Measurements from ENCODE around the gene TANK. TPM values are rescaled to one million over a fixed set of nuclear protein-coding genes. Genes with fewer than 3 reads are reported as not detected.

The TANK gene
- total and polyA plus RNA-seq, 2 donors (not counting 3 experiments of a cell fraction or from before 2014, with no cell fraction given) = 33.3 to 83.2 TPM

DNA sequence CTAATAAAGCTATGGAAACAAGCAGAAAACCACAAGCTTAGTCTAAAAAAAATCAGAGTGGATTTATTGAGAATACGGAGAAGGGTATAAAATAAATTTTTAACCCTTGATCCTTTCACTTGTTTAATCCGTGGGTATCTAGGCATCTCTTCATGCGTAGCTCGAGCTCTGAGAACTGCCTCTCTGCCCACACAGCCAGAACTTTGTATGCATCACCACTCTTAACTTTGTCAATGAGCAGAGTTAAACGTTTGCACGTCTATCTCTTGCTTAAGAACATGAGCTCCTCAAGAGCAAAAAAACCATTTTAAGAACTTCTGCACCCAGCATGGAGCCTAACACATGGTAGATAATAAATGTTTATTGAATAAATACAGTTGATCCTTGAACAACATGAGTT, 26.9 kb upstream of the TANK start:
- Histone ChIP-seq H3K9ac (replicated peaks; ENCODE audit: extremely low read depth, insufficient read depth, low read length) (no peak overlapping the region), H3K4me2 (ENCODE audit: insufficient read depth, low read length) (no peak overlapping the region), H3K4me3 (replicated peaks in 1 of 3; ENCODE audit: insufficient read depth in 1 of 3, low read depth in 1 of 3, low read length in 3 of 3) (no peak overlapping the region), H3K79me2 (ENCODE audit: control insufficient read depth, insufficient read depth, low read length) (no peaks in the 10 kb centered on the region), H3K9me1 (replicated peaks; ENCODE audit: control insufficient read depth, extremely low read depth, insufficient read depth, low read length) (no peaks in the 10 kb centered on the region), H3K9me3 (replicated peaks; ENCODE audit: control insufficient read depth, insufficient read depth, low read length) (no peaks in the 10 kb centered on the region), H3K27ac (ENCODE audit: insufficient read depth, low read depth, low read length) (no peak overlapping the region), H3K27me3 (ENCODE audit: control insufficient read depth in 2 of 2, insufficient read depth in 2 of 2, low read length in 2 of 2) (no peaks in the 10 kb centered on the region), H3K4me1 (ENCODE audit: control insufficient read depth, extremely low read depth, insufficient read depth, low read length) (peaks cover 60% of the 10 kb centered on the region), H2AFZ (ENCODE audit: low read depth, low read length) (no peak overlapping the region), H3K36me3 (ENCODE audit: control insufficient read depth in 2 of 2, extremely low read depth in 1 of 2, insufficient read depth in 2 of 2, low read length in 2 of 2) (no peaks in the 10 kb centered on the region), H4K20me1 (replicated peaks; ENCODE audit: control insufficient read depth, extremely low read depth, insufficient read depth, low read length) (no peaks in the 10 kb centered on the region)
- dilution Hi-C loops (cut with MboI; ENCODE audit: extremely low pct_ligation_motif_present, low sequenced_read_pairs) = no loop called here
- no peak for TF ChIP-seq GATA2 (IDR thresholded peaks at IDR 0.05; ENCODE audit: insufficient read depth, insufficient read length, low read depth, low read length)
- TF ChIP-seq MYC (IDR thresholded peaks at IDR 0.05; ENCODE audit: low read depth, low read length) = no peak
- TF ChIP-seq POLR2AphosphoS5 (IDR thresholded peaks at IDR 0.05; ENCODE audit: insufficient read depth, low read depth, low read length) = no peak
- TF ChIP-seq FOS (IDR thresholded peaks at IDR 0.05; ENCODE audit: borderline replicate concordance, insufficient read depth, low read length) = no peak
- no peak for TF ChIP-seq EZH2 (IDR thresholded peaks at IDR 0.05; ENCODE audit: borderline replicate concordance, low read depth, low read length, severe bottlenecking)
- TF ChIP-seq, protein P1, sequence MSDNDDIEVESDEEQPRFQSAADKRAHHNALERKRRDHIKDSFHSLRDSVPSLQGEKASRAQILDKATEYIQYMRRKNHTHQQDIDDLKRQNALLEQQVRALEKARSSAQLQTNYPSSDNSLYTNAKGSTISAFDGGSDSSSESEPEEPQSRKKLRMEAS (IDR thresholded peaks at IDR 0.05; ENCODE audit: insufficient read depth, insufficient read length) = no peak
- no peak for TF ChIP-seq JUN (IDR thresholded peaks at IDR 0.05; ENCODE audit: borderline replicate concordance, insufficient read depth, insufficient read length, low read depth)
- TF ChIP-seq POLR2A (IDR thresholded peaks at IDR 0.05; ENCODE audit: low read depth, low read length) = no peak
- TF ChIP-seq, protein P2, sequence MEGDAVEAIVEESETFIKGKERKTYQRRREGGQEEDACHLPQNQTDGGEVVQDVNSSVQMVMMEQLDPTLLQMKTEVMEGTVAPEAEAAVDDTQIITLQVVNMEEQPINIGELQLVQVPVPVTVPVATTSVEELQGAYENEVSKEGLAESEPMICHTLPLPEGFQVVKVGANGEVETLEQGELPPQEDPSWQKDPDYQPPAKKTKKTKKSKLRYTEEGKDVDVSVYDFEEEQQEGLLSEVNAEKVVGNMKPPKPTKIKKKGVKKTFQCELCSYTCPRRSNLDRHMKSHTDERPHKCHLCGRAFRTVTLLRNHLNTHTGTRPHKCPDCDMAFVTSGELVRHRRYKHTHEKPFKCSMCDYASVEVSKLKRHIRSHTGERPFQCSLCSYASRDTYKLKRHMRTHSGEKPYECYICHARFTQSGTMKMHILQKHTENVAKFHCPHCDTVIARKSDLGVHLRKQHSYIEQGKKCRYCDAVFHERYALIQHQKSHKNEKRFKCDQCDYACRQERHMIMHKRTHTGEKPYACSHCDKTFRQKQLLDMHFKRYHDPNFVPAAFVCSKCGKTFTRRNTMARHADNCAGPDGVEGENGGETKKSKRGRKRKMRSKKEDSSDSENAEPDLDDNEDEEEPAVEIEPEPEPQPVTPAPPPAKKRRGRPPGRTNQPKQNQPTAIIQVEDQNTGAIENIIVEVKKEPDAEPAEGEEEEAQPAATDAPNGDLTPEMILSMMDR (IDR thresholded peaks at IDR 0.05; ENCODE audit: extremely low read depth in 1 of 2, insufficient read depth in 1 of 2, low read depth in 1 of 2, low read length in 2 of 2) = no peak
- POLR2A ChIA-PET = no interaction called here
- FAIRE-seq (no peak), DNase-seq (ENCODE audit: low read depth, low spot score) (no peak)
- intact Hi-C loops (cut with micrococcal nuclease) = no loop called here
- BruUV-seq (replicated peaks) = no TSS peak
- CTCF ChIA-PET = interaction anchor here (0.7 to 4.6 kb wide), 2 partner anchors 69 to 78 kb away, joined by 3 to 37 read pairs; no protein-coding TSS in a partner anchor
